HuH-7 (cell line): Measurements from ENCODE around the gene FCRL4.

Source experiments
- DNase-seq: peaks from one replicate; pipeline ENCODE4 v3.0.0; 2011; ENCODE audit warnings: low spot score

FCRL4 gene

GRCh38 chr1:157597959-157598667, at the start of gene FCRL4:
FCRL4 (minus strand) TSS chr1:157598085; CDS start chr1:157597944, 141 bp downstream.
- DNase-seq, result no peak

DNA sequence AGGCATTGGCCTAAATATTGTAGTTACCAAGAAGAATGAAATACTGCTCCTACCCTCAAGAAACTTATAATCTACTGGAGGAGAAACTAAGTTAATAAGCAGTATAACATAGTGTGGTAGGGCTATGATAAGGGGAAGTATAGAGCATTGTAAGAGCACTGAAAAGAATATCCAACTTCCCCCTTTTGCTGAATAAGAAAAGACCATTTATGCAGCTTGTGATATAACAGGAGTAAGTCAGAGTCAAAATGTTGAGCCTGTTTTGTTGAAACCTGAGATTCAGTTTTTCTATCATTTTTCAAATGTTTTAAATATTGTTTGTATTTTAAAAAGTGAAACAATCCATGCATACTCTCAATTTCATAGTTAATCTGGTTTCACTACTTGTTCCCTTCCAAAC, 48.3 kb upstream of the FCRL4 start:
- no peak for DNase-seq

GRCh38 chr1:157641177-157641576, 43.3 kb upstream of the FCRL4 start:
- no peak for DNase-seq

DNA sequence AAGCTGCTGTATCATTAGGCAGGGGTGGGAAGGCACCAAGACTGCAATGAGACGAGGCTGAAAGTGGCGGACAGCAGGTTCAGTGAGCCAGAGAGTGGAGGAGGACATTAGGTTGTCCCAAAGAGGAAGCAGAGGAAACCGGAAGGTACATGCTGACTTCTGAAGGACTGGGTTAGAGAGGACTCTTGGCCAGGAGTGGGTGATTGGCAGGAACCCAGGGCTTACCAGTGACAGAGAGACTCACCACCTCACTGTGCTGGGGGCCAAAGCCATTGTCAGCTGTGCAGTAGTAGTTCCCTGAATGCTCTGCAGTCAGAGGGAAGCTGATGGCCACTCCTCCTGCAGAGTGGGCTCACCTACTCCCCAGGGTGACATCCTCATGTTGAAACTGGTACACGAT, 41.9 kb upstream of the FCRL4 start:
- DNase-seq, result no peak

- DNase-seq, result no peak
Observed at GRCh38 chr1:157628773-157629172, 30.9 kb upstream of the FCRL4 start.

GRCh38 chr1:157626099-157626498, 28.2 kb upstream of the FCRL4 start:
- peak; percentile 13 for DNase-seq

GRCh38 chr1:157624471-157624870, 26.6 kb upstream of the FCRL4 start:
- DNase-seq, result no peak

DNA sequence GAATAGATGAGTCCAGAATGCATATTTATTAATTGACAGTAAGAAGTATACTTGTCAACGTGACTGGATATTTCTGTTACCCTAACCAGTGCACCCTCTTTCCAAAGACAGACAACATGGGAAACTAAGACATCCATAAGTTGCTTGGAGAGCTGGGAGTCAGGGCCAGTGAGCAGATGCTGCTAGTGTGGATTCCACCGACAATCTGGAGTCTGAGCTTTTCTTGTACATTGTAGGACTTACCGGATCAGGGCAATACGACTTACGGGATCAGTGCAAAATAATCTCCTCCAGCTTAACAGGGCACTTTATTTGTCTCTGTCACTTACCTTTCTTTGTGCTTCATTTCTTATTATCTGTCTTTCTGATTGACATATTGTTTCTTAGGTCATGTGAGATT, 24.6 kb upstream of the FCRL4 start:
- no peak for DNase-seq

DNA sequence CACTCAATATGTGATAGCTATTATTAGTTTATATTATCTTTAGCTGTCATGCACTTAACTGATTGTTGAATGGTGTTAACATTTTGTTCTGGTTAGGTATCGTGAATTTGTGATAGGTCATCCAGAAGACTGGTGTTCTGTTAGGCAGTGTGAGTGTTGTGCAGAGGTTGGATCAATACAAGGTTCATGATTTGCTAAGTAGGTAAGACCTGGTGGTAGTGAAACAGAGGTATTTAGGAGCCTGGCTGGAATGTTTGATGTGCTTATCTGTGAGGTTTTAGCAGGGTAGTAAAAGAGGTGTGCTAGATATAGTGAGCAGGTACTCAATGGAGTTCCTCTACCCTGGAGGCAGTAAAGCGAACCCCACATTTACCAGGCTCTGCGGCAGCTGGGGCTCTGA, 20.3 kb upstream of the FCRL4 start:
- no peak for DNase-seq

DNA sequence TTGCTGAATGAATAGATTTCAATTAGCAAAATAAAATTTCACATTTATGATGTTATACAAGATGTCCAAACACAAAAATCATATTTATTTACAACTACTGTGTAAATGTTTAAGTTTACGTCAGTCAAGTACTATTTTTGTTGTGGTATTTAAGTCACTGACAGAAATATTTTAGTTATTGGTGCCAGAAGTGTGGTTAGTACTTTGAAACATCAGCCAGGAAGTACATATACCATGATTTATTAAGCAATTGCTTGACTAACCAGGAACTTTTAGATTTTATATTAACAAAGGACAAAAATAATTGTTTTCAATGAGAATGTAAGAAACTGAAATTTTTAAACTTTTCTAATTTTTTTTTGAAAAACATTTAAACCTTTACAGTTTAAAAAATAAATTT, 2.4 kb upstream of the FCRL4 start:
- no peak for DNase-seq

GRCh38 chr1:157596384-157596783, 1.5 kb downstream of the FCRL4 start:
- DNase-seq, result no peak

DNA sequence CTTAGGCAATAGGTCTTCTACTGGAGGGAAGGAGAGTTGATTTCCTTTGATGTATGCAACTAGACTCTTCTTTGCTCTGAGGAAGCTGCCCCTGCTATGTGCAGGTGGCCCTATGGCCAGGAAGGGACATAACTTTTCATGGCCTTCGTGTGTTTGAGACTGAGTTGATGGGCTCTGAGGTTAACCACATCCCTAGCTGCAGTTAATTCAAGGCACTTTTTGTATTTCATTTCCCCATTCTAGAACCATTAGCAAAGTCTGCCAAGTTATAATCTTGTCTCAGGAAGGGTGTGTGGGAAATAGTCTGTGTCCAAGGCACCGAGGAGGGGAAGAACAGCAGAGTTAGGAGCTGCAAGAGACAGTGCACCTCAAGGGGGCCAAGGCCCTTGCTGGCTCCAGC, 2.5 kb downstream of the FCRL4 start:
- DNase-seq, result no peak

GRCh38 chr1:157585984-157586383, 11.9 kb downstream of the FCRL4 start:
- DNase-seq, result no peak

GRCh38 chr1:157584503-157584902, 13.4 kb downstream of the FCRL4 start:
- no peak for DNase-seq

GRCh38 chr1:157580828-157581210, 17.1 kb downstream of the FCRL4 start:
- DNase-seq, result no peak

DNA sequence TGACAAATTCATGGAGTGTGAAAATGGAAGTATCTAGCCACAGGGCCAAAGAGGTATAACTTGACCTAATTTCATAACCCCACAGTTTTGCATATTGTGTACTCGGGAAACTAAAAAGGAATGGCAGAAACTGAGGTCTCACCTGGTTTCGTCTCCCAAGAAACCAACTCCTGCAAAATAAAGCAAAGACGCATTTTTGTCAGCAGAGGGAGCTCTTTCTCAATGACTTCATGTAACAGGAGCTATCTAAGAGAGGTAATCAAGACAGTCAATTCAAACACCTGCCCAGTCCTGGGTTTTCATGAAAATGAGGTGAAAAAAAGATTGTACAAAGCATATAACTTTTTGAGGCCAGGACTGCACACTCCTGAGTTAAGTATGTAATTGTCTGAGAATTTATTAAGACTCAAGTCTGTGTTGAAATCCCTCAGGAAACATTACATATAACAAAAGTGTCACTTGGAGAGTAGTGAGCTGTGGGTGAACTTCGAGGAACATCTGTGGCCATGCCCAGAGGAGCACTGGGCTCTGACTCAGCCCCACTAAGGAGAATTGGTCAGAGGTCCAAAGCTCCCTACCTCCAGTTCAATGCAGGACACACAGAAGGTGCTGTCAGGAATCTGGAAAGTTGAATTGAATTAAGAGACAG, 17.6 kb downstream of the FCRL4 start:
- DNase-seq, result peak; percentile 46

DNA sequence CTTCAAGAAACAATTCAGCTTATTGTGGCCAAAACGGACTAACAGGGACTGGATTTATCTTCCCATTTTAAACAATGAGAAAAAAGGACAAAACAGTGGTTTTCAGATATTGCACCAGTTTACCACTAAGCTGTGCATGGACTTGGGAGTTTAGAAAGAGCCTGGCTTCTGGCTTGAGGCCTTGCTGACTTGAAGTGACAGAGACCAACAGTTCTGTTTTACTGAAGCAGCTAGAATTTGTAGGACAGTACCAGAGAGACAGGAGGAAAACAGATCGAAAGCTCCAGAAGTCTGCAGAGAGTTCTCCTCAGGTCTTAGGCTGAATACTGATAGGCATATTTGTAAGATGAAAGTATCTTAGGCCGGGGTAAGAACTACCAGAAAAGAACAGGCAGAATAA, 20.5 kb downstream of the FCRL4 start:
- DNase-seq, result no peak

DNA sequence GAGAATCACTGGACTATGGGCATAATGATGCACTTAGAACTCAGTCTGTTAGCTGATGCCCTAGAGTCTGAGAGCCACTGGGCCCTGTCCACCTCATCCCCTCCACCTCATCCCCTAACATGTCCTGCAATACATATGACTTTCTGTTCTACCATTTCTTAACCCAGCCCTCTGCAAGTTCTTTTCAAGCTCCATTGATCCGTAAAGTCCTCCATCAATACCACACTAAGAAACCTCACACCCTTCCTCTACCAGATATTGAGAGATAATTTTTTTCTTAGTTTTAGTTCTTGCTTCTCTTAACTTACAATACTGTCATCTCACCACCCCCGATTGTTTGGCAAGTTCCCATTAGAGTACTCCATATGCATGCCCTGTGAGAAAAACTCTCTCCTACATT, 22.1 kb downstream of the FCRL4 start:
- no peak for DNase-seq

DNA sequence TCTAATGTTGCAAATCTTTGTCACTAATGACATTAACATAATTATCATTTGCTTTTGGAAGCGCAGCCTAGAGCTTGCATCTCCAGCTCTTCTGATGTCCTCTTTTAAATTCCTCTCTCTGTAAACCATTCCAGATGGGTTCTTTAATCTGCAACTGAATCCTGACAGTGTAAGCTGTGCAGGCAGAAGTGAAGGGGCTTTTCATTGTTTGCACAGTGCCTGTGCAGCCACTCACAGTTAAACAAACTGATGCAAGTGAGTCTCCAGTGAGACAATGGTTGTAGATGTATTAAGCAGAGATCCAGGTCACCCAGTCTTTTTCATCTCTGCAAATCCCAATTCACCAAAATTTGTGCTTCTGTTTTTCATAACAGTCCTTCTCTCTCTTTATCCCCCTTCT, 23.0 kb downstream of the FCRL4 start:
- DNase-seq, result no peak

DNA sequence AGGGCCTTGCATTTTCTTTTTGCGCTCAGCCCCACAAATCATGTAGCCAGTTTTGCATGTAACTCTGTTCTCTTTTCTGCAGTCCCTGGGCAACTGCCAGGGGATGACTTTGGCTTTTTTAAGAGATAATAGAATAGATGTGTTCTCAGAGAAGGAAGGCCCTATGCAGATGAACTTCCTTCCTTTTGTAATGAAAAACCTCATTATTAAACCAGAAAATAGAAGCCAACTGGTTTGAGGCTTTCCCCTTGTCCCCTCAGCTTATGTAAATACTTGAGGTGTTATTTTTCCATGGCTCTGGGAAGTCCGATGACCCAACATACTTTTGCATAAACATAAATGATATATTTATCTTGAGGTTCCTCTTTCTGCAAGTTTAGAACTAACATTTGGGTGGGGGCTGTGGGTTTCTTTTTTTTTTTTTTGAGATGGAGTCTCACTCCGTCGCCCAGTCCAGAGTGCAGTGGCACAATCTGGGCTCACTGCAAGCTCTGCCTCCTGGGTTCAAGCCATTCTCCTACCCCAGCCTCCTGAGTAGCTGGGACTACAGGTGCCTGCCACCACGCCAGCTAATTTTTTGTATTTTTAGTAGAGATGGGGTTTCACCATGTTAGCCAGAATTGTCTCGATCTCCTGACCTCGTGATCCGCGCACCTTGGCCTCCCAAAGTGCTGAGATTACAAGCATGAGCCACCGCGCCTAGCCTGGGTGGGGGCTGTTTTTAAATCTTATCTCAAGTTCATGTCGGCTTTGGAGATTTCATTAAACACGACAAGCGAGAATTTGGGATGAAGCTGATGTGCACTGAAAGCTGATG, 31.2 kb downstream of the FCRL4 start:
- DNase-seq, result no peak

DNA sequence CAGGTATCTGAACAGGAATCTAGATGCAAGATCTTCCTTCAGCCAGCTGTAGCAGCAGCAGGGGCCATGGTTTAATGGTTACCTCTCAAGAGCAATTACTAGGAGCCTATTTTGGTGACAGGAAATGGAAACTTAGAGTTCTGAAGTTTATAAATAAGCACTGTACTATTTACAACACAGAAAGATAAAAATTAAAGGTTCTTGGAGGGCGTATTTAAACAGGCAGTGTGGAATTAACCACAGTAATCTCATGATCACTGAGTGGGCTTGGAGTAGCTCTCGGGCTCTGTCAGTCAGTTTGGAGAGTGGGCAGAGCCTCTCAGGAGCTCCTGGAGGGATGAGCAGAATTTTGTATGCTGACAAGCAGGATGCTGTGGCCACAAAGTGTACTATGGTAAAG, 35.4 kb downstream of the FCRL4 start:
- no peak for DNase-seq

- DNase-seq, result no peak
Observed at GRCh38 chr1:157558119-157558518, 39.8 kb downstream of the FCRL4 start.
